ENCODE measurements around the gene CREB3L2.
"Not testable (repeated sequence)": the region's sequence is repeated elsewhere in the genome, so short reads cannot be mapped to it uniquely, and the experiment has no call there.

CREB3L2 gene

GRCh38 chr7:137933270-137934017, 68.4 kb downstream of the CREB3L2 start:
- DNase-seq (ENCODE audit: low spot score), result no peak

- no peak for DNase-seq (ENCODE audit: low spot score)
Observed at GRCh38 chr7:137932881-137933269, 69.0 kb downstream of the CREB3L2 start.

DNA sequence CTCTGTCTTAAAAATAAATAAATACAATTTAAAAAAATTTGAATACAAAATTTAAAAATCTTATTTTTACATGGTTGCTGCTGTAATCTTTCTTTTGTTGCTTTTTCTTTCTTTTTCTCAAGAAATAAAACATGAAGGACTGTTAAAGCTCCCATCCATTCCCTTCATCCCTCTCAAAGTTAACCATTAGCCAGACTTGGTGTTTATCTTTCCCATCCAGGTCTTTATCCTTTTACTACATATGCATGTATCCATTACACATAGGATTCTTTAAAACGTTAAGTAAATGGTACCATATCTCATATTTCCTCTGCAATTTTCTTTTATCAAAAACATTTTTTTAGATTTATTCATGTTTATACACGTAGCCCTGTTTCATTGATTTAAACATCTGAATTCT, 70.1 kb downstream of the CREB3L2 start:
- DNase-seq (ENCODE audit: low spot score), result no peak

DNA sequence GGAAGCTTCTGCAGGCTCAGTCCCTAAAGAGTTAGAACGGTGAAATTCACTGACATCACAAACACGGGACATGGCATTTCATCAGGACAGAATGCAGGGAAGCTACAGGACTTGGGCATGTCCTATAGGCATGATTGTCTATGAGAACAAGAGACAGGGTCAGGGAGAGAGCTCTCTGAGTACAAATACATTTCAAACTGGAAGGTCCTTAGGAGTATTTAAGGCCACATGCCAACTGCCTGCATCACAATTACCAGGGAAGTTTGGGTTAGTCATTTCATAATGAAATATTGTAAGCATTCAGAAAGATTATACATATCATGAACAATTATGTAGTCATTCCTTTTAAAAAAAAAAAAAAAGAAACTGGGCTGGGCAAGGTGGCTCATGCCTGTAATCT, 71.3 kb downstream of the CREB3L2 start:
- no peak for DNase-seq (ENCODE audit: low spot score)

DNA sequence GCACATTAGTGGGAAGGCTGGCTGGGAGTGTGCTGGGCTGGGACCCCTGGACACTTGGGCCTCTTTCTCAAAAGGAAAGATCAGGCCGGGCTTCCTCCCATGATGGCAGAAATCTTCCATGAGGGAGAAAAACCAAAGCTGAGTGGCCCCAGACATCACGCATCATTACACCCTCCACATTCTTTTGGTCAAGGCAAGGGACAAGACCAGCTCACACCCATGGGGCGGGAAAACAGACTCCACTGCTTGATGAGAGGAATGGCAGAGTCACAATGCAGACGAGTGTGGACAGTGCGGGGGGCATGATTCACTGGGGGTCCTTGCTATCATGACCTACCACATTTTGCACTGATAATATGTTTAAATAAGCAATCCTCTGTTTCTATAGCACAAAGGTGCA, 73.3 kb downstream of the CREB3L2 start:
- DNase-seq (ENCODE audit: low spot score), result no peak

DNA sequence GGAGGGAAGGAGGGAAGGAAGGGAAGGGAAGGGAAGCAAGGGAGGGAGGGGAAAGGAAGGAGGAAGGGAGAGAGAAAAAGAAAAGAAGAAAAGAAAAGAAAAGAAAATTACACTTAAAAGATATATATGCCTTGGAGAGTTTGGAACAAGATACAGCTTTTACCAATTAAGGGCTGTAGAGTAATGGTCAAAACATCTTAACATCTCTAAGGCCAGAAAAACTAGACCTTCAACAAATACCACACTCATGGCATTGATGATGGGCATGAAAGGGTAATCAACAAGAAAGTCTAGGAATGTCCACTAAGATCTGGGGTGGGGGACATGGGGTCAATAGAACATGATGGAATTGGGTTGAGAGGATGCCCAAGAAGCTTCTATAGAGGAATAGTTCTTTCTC, 74.5 kb downstream of the CREB3L2 start:
- no peak for DNase-seq (ENCODE audit: low spot score)

GRCh38 chr7:137926206-137926605, 75.7 kb downstream of the CREB3L2 start:
- not testable (repeated sequence) for DNase-seq (ENCODE audit: low spot score)

- DNase-seq (ENCODE audit: low spot score), result no peak
Observed at GRCh38 chr7:137925754-137926153, 76.1 kb downstream of the CREB3L2 start.

DNA sequence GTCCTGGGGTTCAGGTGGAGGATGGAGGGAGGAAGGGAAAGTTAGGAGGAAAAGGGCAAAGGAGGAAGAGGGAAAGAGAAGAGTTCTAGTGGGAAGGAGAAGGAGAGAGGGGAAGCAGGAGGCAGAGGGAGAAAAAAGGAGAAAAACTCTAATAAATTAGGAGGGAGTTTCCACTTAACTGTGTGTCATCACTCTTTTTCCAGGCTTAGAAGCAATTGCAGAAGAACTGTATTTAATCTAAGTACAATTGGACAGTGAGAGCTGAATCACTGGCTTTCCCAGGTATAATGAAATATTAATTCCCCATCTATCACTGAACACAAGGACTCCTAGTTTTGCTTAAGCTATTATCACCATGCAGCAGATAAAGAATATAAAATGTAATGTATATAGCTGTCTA, 76.8 kb downstream of the CREB3L2 start:
- DNase-seq (ENCODE audit: low spot score), result no peak

GRCh38 chr7:137923380-137923779, 78.5 kb downstream of the CREB3L2 start:
- no peak for DNase-seq (ENCODE audit: low spot score)

- no peak for DNase-seq (ENCODE audit: low spot score)
Observed at GRCh38 chr7:137920637-137921399, 81.1 kb downstream of the CREB3L2 start.

DNA sequence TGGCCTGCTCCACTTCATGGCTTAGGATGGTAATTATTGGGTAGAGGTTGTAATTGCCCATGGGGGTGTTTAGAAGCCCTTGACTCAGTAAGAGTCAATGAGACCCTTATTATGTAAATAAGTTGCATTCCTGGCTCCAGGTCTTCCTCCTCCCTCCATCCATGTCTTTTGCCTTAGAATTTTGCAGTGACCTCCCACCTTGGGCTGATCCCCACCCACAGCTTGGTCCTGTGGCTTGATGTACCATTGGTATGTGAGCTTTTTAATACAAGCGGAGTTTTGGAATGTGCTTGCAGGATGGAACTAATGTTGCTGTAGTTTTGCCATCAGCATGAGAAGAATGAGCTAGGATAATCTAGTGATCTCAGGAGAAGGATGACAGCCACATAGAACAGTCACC, 81.9 kb downstream of the CREB3L2 start:
- DNase-seq (ENCODE audit: low spot score), result peak; percentile 37

DNA sequence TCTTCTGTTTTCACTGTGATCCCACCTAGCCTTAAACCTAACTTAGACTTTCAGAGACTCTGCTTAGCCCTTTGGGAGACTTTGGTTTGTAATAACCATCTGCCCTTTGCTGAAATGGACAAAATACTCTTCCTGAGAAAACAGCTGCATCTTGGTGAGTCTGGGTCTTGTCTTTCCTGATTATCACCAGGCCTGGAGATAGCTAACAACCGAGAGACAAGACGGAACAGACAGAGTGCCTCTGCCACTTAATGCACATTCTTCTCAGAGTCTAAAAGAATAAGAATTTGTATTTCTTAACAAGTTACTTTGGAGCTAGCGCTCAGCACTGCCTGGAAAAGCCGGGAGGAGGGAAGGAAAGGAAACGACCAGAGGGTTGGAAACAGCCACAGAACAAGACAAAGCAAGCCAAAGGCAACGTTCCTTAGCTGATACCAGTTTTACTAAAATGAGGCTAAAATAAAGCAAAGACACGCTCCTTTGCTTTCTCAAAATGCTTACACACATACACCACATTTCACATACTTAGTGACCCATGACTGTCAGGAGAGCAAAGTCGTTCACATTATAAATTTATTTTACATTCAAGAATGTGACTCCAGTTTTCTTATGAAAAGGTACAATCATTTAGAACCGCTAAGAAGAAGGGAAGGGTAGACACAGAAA, 84.8 kb downstream of the CREB3L2 start:
- no peak for DNase-seq (ENCODE audit: low spot score)

- no peak for DNase-seq (ENCODE audit: low spot score)
Observed at GRCh38 chr7:137916564-137916963, 85.3 kb downstream of the CREB3L2 start.

GRCh38 chr7:137915266-137915665, 86.6 kb downstream of the CREB3L2 start:
- DNase-seq (ENCODE audit: low spot score), result no peak

GRCh38 chr7:137913985-137914384, 87.9 kb downstream of the CREB3L2 start:
- DNase-seq (ENCODE audit: low spot score), result no peak

- DNase-seq (ENCODE audit: low spot score), result no peak
Observed at GRCh38 chr7:137909042-137909441, 92.8 kb downstream of the CREB3L2 start.

- no peak for DNase-seq (ENCODE audit: low spot score)
Observed at GRCh38 chr7:137908106-137908505, 93.8 kb downstream of the CREB3L2 start.

DNA sequence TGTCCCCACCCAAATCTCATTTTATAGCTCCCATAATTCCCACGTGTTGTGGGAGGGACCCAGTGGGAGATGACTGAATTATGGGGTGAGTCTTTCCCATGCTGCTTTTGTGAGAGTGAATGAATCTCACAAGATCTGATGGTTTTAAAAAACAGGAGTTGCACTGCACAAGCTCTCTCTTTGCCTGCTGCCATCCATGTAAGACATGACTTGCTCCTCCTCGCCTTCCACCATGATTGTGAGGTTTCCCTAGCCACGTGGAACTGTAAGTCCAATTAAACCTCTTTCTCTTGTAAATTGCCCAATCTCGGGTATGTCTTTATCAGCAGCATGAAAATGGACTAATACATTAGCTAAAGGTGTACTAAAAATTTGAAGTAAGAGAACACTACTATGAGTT, 95.2 kb downstream of the CREB3L2 start:
- DNase-seq (ENCODE audit: low spot score), result not testable (repeated sequence)

GRCh38 chr7:137904833-137905232, 97.1 kb downstream of the CREB3L2 start:
- no peak for DNase-seq (ENCODE audit: low spot score)

DNA sequence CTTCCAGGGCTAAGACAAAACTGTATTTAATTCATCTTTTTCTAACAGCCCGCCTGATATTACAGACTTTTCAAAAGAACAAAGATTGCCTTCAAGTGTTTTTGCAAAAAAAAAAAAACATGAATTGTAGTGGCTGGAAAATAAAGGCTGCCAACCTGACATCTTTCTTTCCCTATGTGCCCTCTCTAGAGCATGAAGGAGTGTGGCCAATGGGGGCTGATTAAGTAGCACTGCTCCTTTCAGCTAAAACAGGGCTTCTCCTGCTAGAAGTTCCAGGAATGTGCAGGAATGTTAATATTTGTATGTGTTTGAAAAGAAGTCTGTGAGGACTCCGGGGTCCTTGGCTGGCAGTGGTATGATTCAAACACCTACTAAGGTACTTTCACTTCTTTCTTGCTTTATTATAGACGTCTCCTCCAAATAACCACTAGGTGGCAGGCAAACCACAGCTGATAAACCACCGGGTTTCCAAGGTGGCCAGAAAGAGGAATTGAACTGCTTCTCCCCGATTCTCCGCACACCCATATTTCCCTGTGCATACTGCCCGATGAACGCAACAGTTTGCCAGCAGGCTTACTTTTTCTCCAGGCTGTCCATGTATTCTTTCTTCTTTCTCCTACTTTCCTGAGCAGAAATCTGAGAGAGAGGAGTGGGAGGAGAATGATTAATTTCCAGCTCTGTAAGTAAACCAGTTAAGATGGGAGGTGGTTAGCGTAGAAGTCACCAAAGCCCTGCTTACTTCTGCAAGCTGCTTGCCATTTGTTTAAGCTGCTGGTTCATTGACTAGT, 98.3 kb downstream of the CREB3L2 start:
- DNase-seq (ENCODE audit: low spot score), result peak; percentile 70

DNA sequence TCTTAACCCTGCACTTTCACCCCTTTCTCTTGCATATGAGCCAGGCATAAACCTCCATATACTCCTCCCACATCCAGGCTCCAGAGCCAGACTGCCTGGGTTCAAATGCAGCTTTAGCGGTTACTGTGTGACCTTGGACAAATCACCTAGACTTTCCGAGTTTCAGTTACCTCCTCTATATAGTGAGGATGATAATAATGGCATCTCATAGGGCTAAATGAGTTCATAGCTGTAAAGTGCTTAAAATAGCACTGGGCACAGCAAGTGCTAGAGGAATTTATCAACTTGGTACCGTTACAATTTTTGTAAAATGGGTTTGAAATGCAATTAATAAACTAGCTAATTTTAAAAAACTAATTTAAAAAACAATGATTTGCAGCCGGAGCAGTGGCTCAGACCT, 101.7 kb downstream of the CREB3L2 start:
- DNase-seq (ENCODE audit: low spot score), result no peak

Measured in iPS-NIHi11 (cell line).